HCT116 (cell line): ENCODE data around the gene TBXAS1. TPM values are rescaled to one million over a fixed set of nuclear protein-coding genes. Genes with fewer than 3 reads are reported as not detected.

Experiments
- ATAC-seq: fragments of 200-7000 bp; cut with Tn5 transposase; 2 replicates; pipeline ENCODE4 v1.9.1; 2020; ENCODE audit warnings: mild to moderate bottlenecking, moderate library complexity
- BruUV-seq: library from RNA; stranded (reverse); fragments of 400-500 nt; replicated peaks from 2 replicates; lab custom pipeline; 2021; lab: Mats Ljungman, UMichigan
- CTCF ChIA-PET: fragments of 300-600 bp; sonication (Branson Sonifier 250); formaldehyde crosslinking; loops from one replicate; lab custom pipeline; 2021; ENCODE audit warnings: antibody characterized with exemption; lab: Charles Lee
- POLR2A ChIA-PET: fragments of 300-600, 350-600 bp; sonication (Branson Sonifier 250); formaldehyde crosslinking; loops from one replicate; lab custom pipeline; 2021; ENCODE audit warnings: antibody characterized with exemption; lab: Charles Lee
- RAD21 ChIA-PET, 2 experiments: fragments of 300-600 bp; sonication (Branson Sonifier 250); formaldehyde crosslinking; loops; one replicate each; lab custom pipeline; 2023; ENCODE audit warnings: low total read pairs in 2 of 2; ENCODE audit not compliant: uncharacterized antibody in 2 of 2, unreplicated experiment in 2 of 2, low non-redundant PET in 1 of 2; lab: Charles Lee
- DNase-seq: peaks from one replicate; pipeline ENCODE4 v3.0.0-alpha.2; 2010; ENCODE audit warnings: low read depth, low spot score
- H2AFZ ChIP-seq: fragments of 200-600 bp; shearing (Covaris generic), sonication (generic); 2 replicates; pipeline ENCODE4 v1.6.1; 2017; ENCODE audit warnings: low read depth, mixed run types, mixed read lengths, antibody characterized with exemption, low read length; ENCODE audit not compliant: poor library complexity, severe bottlenecking
- H3K27ac ChIP-seq: 2 replicates; pipeline ENCODE4 v1.5.1; 2012; ENCODE audit warnings: low read depth, low read length
- H3K27me3 ChIP-seq: fragments of 200-600 bp; sonication (generic); 2 replicates; pipeline ENCODE4 v1.6.1; 2016; ENCODE audit warnings: mixed run types, low read length, mixed read lengths; ENCODE audit not compliant: insufficient read depth
- H3K36me3 ChIP-seq, 2 experiments: fragments of 200-500 bp in 1 of 2; fragments of 200-600 bp in 1 of 2; sonication (Bioruptor generic) in 1 of 2; sonication (generic) in 1 of 2; 2 replicates each; pipeline versions ENCODE4 v1.5.1 to v1.6.1; 2014 to 2016; ENCODE audit warnings: low read length in 2 of 2, inconsistent platforms in 1 of 2, mixed read lengths in 1 of 2, mixed run types in 1 of 2; ENCODE audit not compliant: insufficient read depth in 2 of 2, control insufficient read depth in 1 of 2
- H3K4me1 ChIP-seq, 2 experiments: fragments of 200-600 bp in 1 of 2; sonication (generic) in 1 of 2; 2 replicates each; pipeline versions ENCODE4 v1.5.1 to v1.6.1; 2012 to 2017; ENCODE audit warnings: low read length in 2 of 2, inconsistent platforms in 1 of 2, mild to moderate bottlenecking in 1 of 2, mixed read lengths in 1 of 2, mixed run types in 1 of 2, moderate library complexity in 1 of 2; ENCODE audit not compliant: insufficient read depth in 2 of 2, control insufficient read depth in 1 of 2
- H3K4me2 ChIP-seq: fragments of 200-600 bp; sonication (generic); 2 replicates; pipeline ENCODE4 v1.6.1; 2017; ENCODE audit warnings: mixed run types, low read length, mixed read lengths
- H3K4me3 ChIP-seq, 2 experiments: fragments of 200-600 bp in 1 of 2; sonication (generic) in 1 of 2; replicated peaks in 1 of 2; 2 replicates each; pipeline ENCODE4 v1.5.1; 2011 to 2016; ENCODE audit warnings: low read length in 2 of 2, control low read depth in 1 of 2, low read depth in 1 of 2, mild to moderate bottlenecking in 1 of 2, mixed read lengths in 1 of 2, mixed run types in 1 of 2
- H3K79me2 ChIP-seq: fragments of 200-600 bp; sonication (generic); 2 replicates; pipeline ENCODE4 v1.6.1; 2017; ENCODE audit warnings: mild to moderate bottlenecking, mixed run types, low read length, moderate library complexity, mixed read lengths; ENCODE audit not compliant: insufficient read depth
- H3K9ac ChIP-seq: fragments of 200-600 bp; sonication (generic); 2 replicates; pipeline ENCODE4 v1.6.1; 2016; ENCODE audit warnings: low read length, mixed read lengths
- H3K9me2 ChIP-seq: fragments of 200-600 bp; sonication (generic), shearing (Covaris generic); 2 replicates; pipeline ENCODE4 v1.6.1; 2017; ENCODE audit warnings: mixed run types, mild to moderate bottlenecking, moderate library complexity; ENCODE audit not compliant: insufficient read depth
- H3K9me3 ChIP-seq, 2 experiments: fragments of 200-500 bp in 1 of 2; fragments of 200-600 bp in 1 of 2; sonication (Bioruptor generic) in 1 of 2; sonication (generic) in 1 of 2; 2 replicates each; pipeline ENCODE4 v1.6.1; 2014 to 2017; ENCODE audit warnings: low read length in 2 of 2, mixed read lengths in 2 of 2, inconsistent platforms in 1 of 2, low read depth in 1 of 2, mild to moderate bottlenecking in 1 of 2, mixed run types in 1 of 2, moderate library complexity in 1 of 2; ENCODE audit not compliant: control insufficient read depth in 1 of 2, insufficient read depth in 1 of 2
- H4K20me1 ChIP-seq: fragments of 200-600 bp; sonication (generic), shearing (Covaris generic); 2 replicates; pipeline ENCODE4 v1.6.1; 2017; ENCODE audit warnings: mixed run types, mild to moderate bottlenecking, moderate library complexity; ENCODE audit not compliant: insufficient read depth
- EGR1 ChIP-seq: IDR thresholded peaks from 2 replicates; pipeline ENCODE4 v1.6.1; 2012; ENCODE audit warnings: low read depth
- EZH2 ChIP-seq: fragments of 200-600 bp; sonication (generic); IDR thresholded peaks from 2 replicates; pipeline ENCODE4 v1.6.1; 2017; ENCODE audit warnings: antibody characterized with exemption, mixed run types
- EZH2phosphoT487 ChIP-seq: fragments of 200-600 bp; IDR thresholded peaks from 2 replicates; pipeline ENCODE4 v1.6.1; 2018; ENCODE audit warnings: antibody characterized with exemption, borderline replicate concordance
- FOSL1 ChIP-seq: IDR thresholded peaks from 2 replicates; pipeline ENCODE4 v1.6.1; 2012; ENCODE audit warnings: low read depth
- POLR2AphosphoS5 ChIP-seq: IDR thresholded peaks from 2 replicates; pipeline ENCODE4 v1.6.1; 2011; ENCODE audit warnings: mild to moderate bottlenecking, low read depth, low read length, moderate library complexity
- SIN3A ChIP-seq: IDR thresholded peaks from 2 replicates; pipeline ENCODE4 v1.6.1; 2012; ENCODE audit warnings: low read depth
- SRF ChIP-seq: IDR thresholded peaks from 2 replicates; pipeline ENCODE4 v1.6.1; 2012; ENCODE audit warnings: low read depth
- YY1 ChIP-seq: IDR thresholded peaks from 2 replicates; pipeline ENCODE4 v1.6.1; 2011; ENCODE audit warnings: low read length, low read depth, moderate library complexity, mild to moderate bottlenecking; ENCODE audit not compliant: insufficient replicate concordance; ENCODE audit errors: extremely low read depth
- intact Hi-C: fragments of 100-400 bp; cut with micrococcal nuclease; formaldehyde crosslinking; loops from 2 replicates; pipeline ENCODE4 v1.10.0; 2022
- total RNA-seq: library from RNA; stranded (reverse); gene quantifications from one replicate; pipeline ENCODE4 v1.2.1, GENCODE V29; 2021; ENCODE audit not compliant: unreplicated experiment
- TF ChIP-seq, protein P1 (sequence below): IDR thresholded peaks from 2 replicates; pipeline ENCODE4 v1.6.1; 2012; ENCODE audit warnings: low read depth
- TF ChIP-seq, protein P2 (sequence below): IDR thresholded peaks from 2 replicates; pipeline ENCODE4 v1.6.1; 2012

The TBXAS1 gene
- total RNA-seq, 1 experiment from 2014 or later, result 1.4 TPM

- Histone ChIP-seq H3K9me3 (no peaks in the 10 kb centered on the region), H3K9me2 (no peaks in the 10 kb centered on the region)
- RAD21 ChIA-PET, result no interaction called here
- TF ChIP-seq, protein P1, sequence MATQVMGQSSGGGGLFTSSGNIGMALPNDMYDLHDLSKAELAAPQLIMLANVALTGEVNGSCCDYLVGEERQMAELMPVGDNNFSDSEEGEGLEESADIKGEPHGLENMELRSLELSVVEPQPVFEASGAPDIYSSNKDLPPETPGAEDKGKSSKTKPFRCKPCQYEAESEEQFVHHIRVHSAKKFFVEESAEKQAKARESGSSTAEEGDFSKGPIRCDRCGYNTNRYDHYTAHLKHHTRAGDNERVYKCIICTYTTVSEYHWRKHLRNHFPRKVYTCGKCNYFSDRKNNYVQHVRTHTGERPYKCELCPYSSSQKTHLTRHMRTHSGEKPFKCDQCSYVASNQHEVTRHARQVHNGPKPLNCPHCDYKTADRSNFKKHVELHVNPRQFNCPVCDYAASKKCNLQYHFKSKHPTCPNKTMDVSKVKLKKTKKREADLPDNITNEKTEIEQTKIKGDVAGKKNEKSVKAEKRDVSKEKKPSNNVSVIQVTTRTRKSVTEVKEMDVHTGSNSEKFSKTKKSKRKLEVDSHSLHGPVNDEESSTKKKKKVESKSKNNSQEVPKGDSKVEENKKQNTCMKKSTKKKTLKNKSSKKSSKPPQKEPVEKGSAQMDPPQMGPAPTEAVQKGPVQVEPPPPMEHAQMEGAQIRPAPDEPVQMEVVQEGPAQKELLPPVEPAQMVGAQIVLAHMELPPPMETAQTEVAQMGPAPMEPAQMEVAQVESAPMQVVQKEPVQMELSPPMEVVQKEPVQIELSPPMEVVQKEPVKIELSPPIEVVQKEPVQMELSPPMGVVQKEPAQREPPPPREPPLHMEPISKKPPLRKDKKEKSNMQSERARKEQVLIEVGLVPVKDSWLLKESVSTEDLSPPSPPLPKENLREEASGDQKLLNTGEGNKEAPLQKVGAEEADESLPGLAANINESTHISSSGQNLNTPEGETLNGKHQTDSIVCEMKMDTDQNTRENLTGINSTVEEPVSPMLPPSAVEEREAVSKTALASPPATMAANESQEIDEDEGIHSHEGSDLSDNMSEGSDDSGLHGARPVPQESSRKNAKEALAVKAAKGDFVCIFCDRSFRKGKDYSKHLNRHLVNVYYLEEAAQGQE, result no peak
- TF ChIP-seq POLR2AphosphoS5 (no peak), YY1 (no peak), EZH2 (no peak), EGR1 (no peak), FOSL1 (no peak)
- TF ChIP-seq, all 23 proteins: peak for 0
- DNase-seq, result no peak
- Histone ChIP-seq H4K20me1 (no peaks in the 10 kb centered on the region), H3K36me3 (no peaks in the 10 kb centered on the region), H3K27ac (no peak overlapping the region), H3K9ac (no peak overlapping the region), H3K4me1 (peaks cover 0 to 7% of the 10 kb centered on the region in 2 experiments; a peak in 2 of 4 replicates), H3K27me3 (peaks cover 9% of the 10 kb centered on the region; the same call in 1 of the 2 replicates), H3K4me2 (no peak overlapping the region), H2AFZ (no peak overlapping the region), H3K4me3 (no peak overlapping the region), H3K79me2 (no peaks in the 10 kb centered on the region)
- ATAC-seq, result no peak
- ChIA-PET CTCF (interaction anchor here (0.8 kb wide), 1 partner anchor 226 kb away, joined by 3 read pairs; no protein-coding TSS in a partner anchor), POLR2A (no interaction called here)
- no TSS peak for BruUV-seq
- intact Hi-C loops, result no loop called here
These were observed 618 bp upstream of the TBXAS1 start for GRCh38 chr7:139828446-139828845.

DNA sequence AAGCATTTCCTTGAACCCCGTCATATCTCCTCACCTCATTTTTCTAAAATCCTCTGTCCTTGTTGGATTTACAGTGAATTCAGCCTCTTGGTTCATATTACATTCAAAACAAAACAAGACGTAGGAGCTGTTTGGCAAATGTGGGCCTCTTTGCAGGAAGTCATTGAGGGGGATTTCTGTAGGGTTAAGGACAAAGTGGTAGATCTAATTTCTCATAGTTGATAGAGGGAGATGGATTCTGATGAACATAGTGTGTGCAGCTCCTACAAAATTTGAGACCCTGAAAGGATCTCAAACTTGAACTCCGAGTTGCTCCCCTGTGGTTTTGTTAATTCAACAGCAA lies 682 bp downstream of the TBXAS1 start:
- H3K9ac ChIP-seq, result no peak overlapping the region
- H3K36me3 ChIP-seq, result no peaks in the 10 kb centered on the region
- H3K4me3 ChIP-seq, result no peak overlapping the region
- ChIA-PET RAD21 (no interaction called here), CTCF (no interaction called here), POLR2A (no interaction called here)
- no peak overlapping the region for H2AFZ ChIP-seq
- no peaks in the 10 kb centered on the region for H3K9me3 ChIP-seq
- ATAC-seq (no peak), DNase-seq (no peak)
- no peak overlapping the region for H3K4me2 ChIP-seq
- TF ChIP-seq YY1, result no peak
- no peak for TF ChIP-seq SRF
- no peak for TF ChIP-seq SIN3A
- TF ChIP-seq, protein P1, result no peak
- TF ChIP-seq, protein P2, sequence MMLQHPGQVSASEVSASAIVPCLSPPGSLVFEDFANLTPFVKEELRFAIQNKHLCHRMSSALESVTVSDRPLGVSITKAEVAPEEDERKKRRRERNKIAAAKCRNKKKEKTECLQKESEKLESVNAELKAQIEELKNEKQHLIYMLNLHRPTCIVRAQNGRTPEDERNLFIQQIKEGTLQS, result no peak
- TF ChIP-seq FOSL1, result no peak
- TF ChIP-seq EZH2phosphoT487, result no peak
- intact Hi-C loops, result no loop called here
- H3K79me2 ChIP-seq, result no peaks in the 10 kb centered on the region
- H3K9me2 ChIP-seq, result no peaks in the 10 kb centered on the region
- peaks cover 5% of the 10 kb centered on the region; the same call in 1 of the 2 replicates for H3K27me3 ChIP-seq
- no TSS peak for BruUV-seq
- peaks cover 0 to 7% of the 10 kb centered on the region in 2 experiments; a peak in 2 of 4 replicates for H3K4me1 ChIP-seq
- no peak overlapping the region for H3K27ac ChIP-seq
- H4K20me1 ChIP-seq, result no peaks in the 10 kb centered on the region
